Measurements from ENCODE around the gene NUP58.

NUP58 gene

GRCh38 chr13:25351404-25351803, 50.0 kb downstream of the NUP58 start:
- H3K9ac ChIP-seq (ENCODE audit: low read length), result no peak overlapping the region
- no peaks in the 10 kb centered on the region for H3K4me1 ChIP-seq (ENCODE audit: low read length)
- no peaks in the 10 kb centered on the region for H3K9me2 ChIP-seq (replicated peaks; ENCODE audit: insufficient read depth, low read length)
- H4K20me1 ChIP-seq (ENCODE audit: insufficient read depth, low read length), result no peaks in the 10 kb centered on the region
- no peak overlapping the region for H3K27ac ChIP-seq (ENCODE audit: low read length)
- TF ChIP-seq EZH2phosphoT487 (IDR thresholded peaks at IDR 0.05; ENCODE audit: low read length) (no peak), CTCF (IDR thresholded peaks at IDR 0.05; ENCODE audit: low read length) (no peak), EZH2 (optimal IDR thresholded peaks at IDR 0.05; ENCODE audit: low read depth, low read length) (no peak)
- H2AFZ ChIP-seq (ENCODE audit: low read length), result no peak overlapping the region
- no peaks in the 10 kb centered on the region for H3K36me3 ChIP-seq (replicated peaks; ENCODE audit: insufficient read depth, low read length)
- H3K9me3 ChIP-seq (replicated peaks; ENCODE audit: insufficient read depth, low read length), result no peaks in the 10 kb centered on the region
- no peak overlapping the region for H3K4me2 ChIP-seq (ENCODE audit: low read depth, low read length)
- no peaks in the 10 kb centered on the region for H3K27me3 ChIP-seq (replicated peaks; ENCODE audit: insufficient read depth, low read length)
- H3K4me3 ChIP-seq (ENCODE audit: low read length), result no peak overlapping the region
- no peak for DNase-seq
- no peaks in the 10 kb centered on the region for H3F3A ChIP-seq (ENCODE audit: insufficient read depth, low read length)
- no peaks in the 10 kb centered on the region for H3K79me2 ChIP-seq (ENCODE audit: low read length)

- H2AFZ ChIP-seq (ENCODE audit: low read length), result no peak overlapping the region
- no peak overlapping the region for H3K9ac ChIP-seq (ENCODE audit: low read length)
- TF ChIP-seq EZH2phosphoT487 (IDR thresholded peaks at IDR 0.05; ENCODE audit: low read length), result no peak
- TF ChIP-seq EZH2 (optimal IDR thresholded peaks at IDR 0.05; ENCODE audit: low read depth, low read length), result no peak
Observed at GRCh38 chr13:25352230-25352629, 50.8 kb downstream of the NUP58 start.

GRCh38 chr13:25352806-25353205, 51.4 kb downstream of the NUP58 start:
- DNase-seq, result no peak
- Histone ChIP-seq H3F3A (ENCODE audit: insufficient read depth, low read length) (no peaks in the 10 kb centered on the region), H3K27me3 (replicated peaks; ENCODE audit: insufficient read depth, low read length) (no peaks in the 10 kb centered on the region), H3K36me3 (replicated peaks; ENCODE audit: insufficient read depth, low read length) (no peaks in the 10 kb centered on the region), H3K9me3 (replicated peaks; ENCODE audit: insufficient read depth, low read length) (no peaks in the 10 kb centered on the region), H3K4me3 (ENCODE audit: low read length) (no peak overlapping the region), H3K4me2 (ENCODE audit: low read depth, low read length) (no peak overlapping the region), H3K79me2 (ENCODE audit: low read length) (no peaks in the 10 kb centered on the region), H3K4me1 (ENCODE audit: low read length) (no peaks in the 10 kb centered on the region), H3K9me2 (replicated peaks; ENCODE audit: insufficient read depth, low read length) (no peaks in the 10 kb centered on the region), H2AFZ (ENCODE audit: low read length) (no peak overlapping the region), H4K20me1 (ENCODE audit: insufficient read depth, low read length) (no peaks in the 10 kb centered on the region), H3K9ac (ENCODE audit: low read length) (no peak overlapping the region), H3K27ac (ENCODE audit: low read length) (no peak overlapping the region)
- no peak for TF ChIP-seq CTCF (IDR thresholded peaks at IDR 0.05; ENCODE audit: low read length)

More at GRCh38 chr13:25352230-25352629, 50.8 kb downstream of the NUP58 start:
- Histone ChIP-seq H3K9me3 (replicated peaks; ENCODE audit: insufficient read depth, low read length) (no peaks in the 10 kb centered on the region), H3K27me3 (replicated peaks; ENCODE audit: insufficient read depth, low read length) (no peaks in the 10 kb centered on the region), H3K27ac (ENCODE audit: low read length) (no peak overlapping the region), H3K4me3 (ENCODE audit: low read length) (no peak overlapping the region), H3K79me2 (ENCODE audit: low read length) (no peaks in the 10 kb centered on the region), H3K36me3 (replicated peaks; ENCODE audit: insufficient read depth, low read length) (no peaks in the 10 kb centered on the region), H3K9me2 (replicated peaks; ENCODE audit: insufficient read depth, low read length) (no peaks in the 10 kb centered on the region), H4K20me1 (ENCODE audit: insufficient read depth, low read length) (no peaks in the 10 kb centered on the region), H3F3A (ENCODE audit: insufficient read depth, low read length) (no peaks in the 10 kb centered on the region), H3K4me2 (ENCODE audit: low read depth, low read length) (no peak overlapping the region), H3K4me1 (ENCODE audit: low read length) (no peaks in the 10 kb centered on the region)
- DNase-seq, result peak; percentile 8

GRCh38 chr13:25353344-25353743, 51.9 kb downstream of the NUP58 start:
- TF ChIP-seq EZH2phosphoT487 (IDR thresholded peaks at IDR 0.05; ENCODE audit: low read length) (no peak), CTCF (IDR thresholded peaks at IDR 0.05; ENCODE audit: low read length) (no peak)
- no peak overlapping the region for H3K4me3 ChIP-seq (ENCODE audit: low read length)
- no peak overlapping the region for H3K9ac ChIP-seq (ENCODE audit: low read length)
- H3K9me3 ChIP-seq (replicated peaks; ENCODE audit: insufficient read depth, low read length), result no peaks in the 10 kb centered on the region
- no peak overlapping the region for H2AFZ ChIP-seq (ENCODE audit: low read length)
- H3K27me3 ChIP-seq (replicated peaks; ENCODE audit: insufficient read depth, low read length), result no peaks in the 10 kb centered on the region
- H3K4me1 ChIP-seq (ENCODE audit: low read length), result no peaks in the 10 kb centered on the region
- H3F3A ChIP-seq (ENCODE audit: insufficient read depth, low read length), result no peaks in the 10 kb centered on the region
- H3K27ac ChIP-seq (ENCODE audit: low read length), result no peak overlapping the region
- no peaks in the 10 kb centered on the region for H3K9me2 ChIP-seq (replicated peaks; ENCODE audit: insufficient read depth, low read length)
- H3K4me2 ChIP-seq (ENCODE audit: low read depth, low read length), result no peak overlapping the region
- DNase-seq, result no peak
- no peaks in the 10 kb centered on the region for H3K36me3 ChIP-seq (replicated peaks; ENCODE audit: insufficient read depth, low read length)
- H4K20me1 ChIP-seq (ENCODE audit: insufficient read depth, low read length), result no peaks in the 10 kb centered on the region
- no peaks in the 10 kb centered on the region for H3K79me2 ChIP-seq (ENCODE audit: low read length)
